ENCODE data around the gene CANX. TPM values are rescaled to one million over a fixed set of nuclear protein-coding genes. Genes with fewer than 3 reads are reported as not detected.
A peak's percentile ranks its signal among the peaks of the same experiment; 100 is the strongest.

The CANX gene
- total and polyA plus RNA-seq, 9 of the 15 experiments (the other 6 are each of a cell fraction or from before 2014, with no cell fraction given) = 155 to 893 (median 589) TPM

- TF ChIP-seq ZBTB11 (CRISPR knock-in tag; IDR thresholded peaks at IDR 0.05) (no peak), CBX3 (IDR thresholded peaks at IDR 0.05; ENCODE audit: borderline replicate concordance in 1 of 2, low read length in 2 of 2) (no peak), ZNF57 (CRISPR knock-in tag; IDR thresholded peaks at IDR 0.05) (no peak), MTA3 (IDR thresholded peaks at IDR 0.05; ENCODE audit: borderline replicate concordance) (no peak), RBM34 (IDR thresholded peaks at IDR 0.05; ENCODE audit: borderline replicate concordance, insufficient read depth, low read length) (no peak), RNF2 (IDR thresholded peaks at IDR 0.05) (0 out of 2 replicates have a peak, but pooled peaks have one; percentile 61), HNRNPH1 (optimal IDR thresholded peaks at IDR 0.05; ENCODE audit: low read depth, low read length) (peak; percentile 60), DEAF1 (CRISPR knock-in tag; IDR thresholded peaks at IDR 0.05) (no peak), ARHGAP35 (IDR thresholded peaks at IDR 0.05; ENCODE audit: partially characterized antibody) (no peak), ZNF785 (CRISPR knock-in tag; IDR thresholded peaks at IDR 0.05) (no peak), LEF1 (IDR thresholded peaks at IDR 0.05) (no peak), HDAC1 (IDR thresholded peaks at IDR 0.05) (peak in 1 of 2 experiments; percentile 56; a peak in 2 of 4 replicates), ZNF561 (CRISPR knock-in tag; conservative IDR thresholded peaks at IDR 0.05) (no peak), MAZ (CRISPR knock-in tag; conservative IDR thresholded peaks at IDR 0.05 in 1 of 2, IDR thresholded peaks at IDR 0.05 in 1 of 2) (peak; percentile 5; a peak in 2 of 4 replicates), SRF (CRISPR knock-in tag; IDR thresholded peaks at IDR 0.05) (0 out of 4 replicates have a peak, but pooled peaks of 1 of the 2 experiments have one; percentile 0), STAG1 (CRISPR knock-in tag; IDR thresholded peaks at IDR 0.05; ENCODE audit: borderline replicate concordance) (no peak), CTBP1 (IDR thresholded peaks at IDR 0.05; ENCODE audit: borderline replicate concordance) (no peak), PHTF2 (CRISPR knock-in tag; IDR thresholded peaks at IDR 0.05) (no peak), ZNF79 (CRISPR knock-in tag; IDR thresholded peaks at IDR 0.05; ENCODE audit: low read depth) (no peak), NEUROD1 (IDR thresholded peaks at IDR 0.05; ENCODE audit: borderline replicate concordance, low read depth, low read length, partially characterized antibody) (no peak)
- TF ChIP-seq, protein P1, sequence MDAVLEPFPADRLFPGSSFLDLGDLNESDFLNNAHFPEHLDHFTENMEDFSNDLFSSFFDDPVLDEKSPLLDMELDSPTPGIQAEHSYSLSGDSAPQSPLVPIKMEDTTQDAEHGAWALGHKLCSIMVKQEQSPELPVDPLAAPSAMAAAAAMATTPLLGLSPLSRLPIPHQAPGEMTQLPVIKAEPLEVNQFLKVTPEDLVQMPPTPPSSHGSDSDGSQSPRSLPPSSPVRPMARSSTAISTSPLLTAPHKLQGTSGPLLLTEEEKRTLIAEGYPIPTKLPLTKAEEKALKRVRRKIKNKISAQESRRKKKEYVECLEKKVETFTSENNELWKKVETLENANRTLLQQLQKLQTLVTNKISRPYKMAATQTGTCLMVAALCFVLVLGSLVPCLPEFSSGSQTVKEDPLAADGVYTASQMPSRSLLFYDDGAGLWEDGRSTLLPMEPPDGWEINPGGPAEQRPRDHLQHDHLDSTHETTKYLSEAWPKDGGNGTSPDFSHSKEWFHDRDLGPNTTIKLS (IDR thresholded peaks at IDR 0.05; ENCODE audit: borderline replicate concordance, low read depth) = no peak
Observed at GRCh38 chr5:179698935-179699615, at the start of gene CANX (continued).
